HG03045 (cell line): Measurements from ENCODE around the gene UTP11.

Experiments used
- ATAC-seq: cut with Tn5 transposase; IDR thresholded peaks from one replicate; pipeline ENCODE4 v1.9.1; 2021; ENCODE audit warnings: mild to moderate bottlenecking, moderate library complexity; ENCODE audit not compliant: unreplicated experiment

UTP11 gene

DNA sequence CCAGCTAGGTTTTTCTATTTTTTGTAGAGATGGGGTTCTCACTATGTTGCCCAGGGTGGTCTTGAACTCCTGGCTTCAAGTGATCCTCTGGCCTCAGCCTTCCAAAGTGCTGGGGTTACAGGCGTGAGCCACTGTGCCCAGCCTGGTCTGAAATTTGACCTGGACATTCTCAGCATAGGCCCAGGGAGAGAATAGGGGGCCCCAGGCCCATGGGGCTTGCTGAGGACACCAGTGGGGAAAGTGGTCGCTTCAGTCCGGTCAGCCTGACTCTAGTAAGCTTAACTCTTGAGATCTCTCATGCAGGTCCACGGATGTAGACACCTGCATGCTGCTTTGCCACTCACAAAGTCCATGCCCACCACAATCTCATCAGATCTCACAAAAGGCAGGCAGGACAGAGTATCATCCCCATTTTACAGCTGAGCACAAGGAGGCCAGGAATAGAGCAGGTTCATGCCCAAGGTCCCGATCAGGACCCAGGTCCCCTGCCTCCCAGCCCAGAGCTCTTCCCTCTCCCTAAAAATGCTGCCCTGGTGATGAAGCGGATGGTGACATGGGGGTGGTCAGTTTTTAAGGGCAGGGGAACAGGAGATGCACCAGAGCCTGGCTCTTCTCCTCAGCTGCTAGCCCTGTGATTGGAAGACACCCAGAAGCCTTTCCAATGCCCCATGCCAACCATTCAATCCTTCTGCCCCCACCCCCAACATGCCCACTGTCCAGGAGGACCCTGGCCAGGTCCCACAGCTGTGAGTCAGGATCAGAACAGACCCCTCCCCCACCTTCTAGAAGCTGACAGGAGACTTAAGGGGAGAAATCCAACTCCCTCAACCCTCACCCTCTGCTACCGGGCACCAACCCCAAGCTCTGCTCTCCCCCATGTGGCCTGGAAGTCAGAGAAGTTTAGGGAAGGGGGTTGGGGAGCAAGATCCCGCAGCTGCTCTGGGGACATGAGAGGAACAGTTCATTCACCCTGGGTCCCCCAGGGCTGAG lies 9.0 kb upstream of the UTP11 start:
- no peak for ATAC-seq

DNA sequence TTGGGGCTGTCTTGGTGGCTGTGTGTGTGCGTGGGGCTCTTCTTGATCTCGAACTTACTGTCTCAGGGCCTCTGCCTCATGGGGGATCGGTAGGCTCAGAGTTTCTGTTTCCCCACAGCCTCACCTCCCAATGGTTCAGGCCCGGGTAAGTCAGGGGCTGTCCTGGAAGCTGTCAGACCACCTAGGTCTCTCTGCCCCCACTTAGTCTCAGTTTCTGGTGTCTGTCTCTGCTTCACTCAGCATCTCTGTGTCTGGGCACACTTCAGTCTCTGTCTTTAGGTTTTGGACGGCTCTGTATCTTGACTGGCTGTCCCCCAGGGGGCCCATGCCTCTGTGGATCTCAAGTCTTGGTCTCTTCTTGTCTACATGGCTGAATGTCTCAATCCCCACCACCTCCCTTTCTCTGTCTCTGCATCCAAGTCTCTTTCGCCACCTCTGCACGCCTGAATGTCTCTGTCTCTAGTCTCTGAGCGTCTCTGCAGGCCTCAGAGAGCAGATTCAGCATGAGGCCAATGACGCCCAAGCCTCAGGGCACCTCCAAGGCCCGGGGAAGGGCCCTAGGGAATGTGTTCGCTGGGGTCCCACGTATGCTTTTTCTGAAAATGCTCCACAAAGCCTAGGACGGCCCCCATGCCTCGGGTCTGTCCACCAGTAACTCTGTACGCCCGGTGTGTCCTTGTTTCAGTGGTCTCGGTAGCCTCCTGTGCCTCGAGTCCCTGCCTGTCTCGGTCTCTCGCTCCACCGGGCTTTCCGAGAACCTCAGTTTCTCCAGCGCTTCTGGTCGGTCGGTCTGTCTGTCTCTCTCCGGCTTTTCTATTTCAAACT lies 8.0 kb upstream of the UTP11 start:
- no peak for ATAC-seq

DNA sequence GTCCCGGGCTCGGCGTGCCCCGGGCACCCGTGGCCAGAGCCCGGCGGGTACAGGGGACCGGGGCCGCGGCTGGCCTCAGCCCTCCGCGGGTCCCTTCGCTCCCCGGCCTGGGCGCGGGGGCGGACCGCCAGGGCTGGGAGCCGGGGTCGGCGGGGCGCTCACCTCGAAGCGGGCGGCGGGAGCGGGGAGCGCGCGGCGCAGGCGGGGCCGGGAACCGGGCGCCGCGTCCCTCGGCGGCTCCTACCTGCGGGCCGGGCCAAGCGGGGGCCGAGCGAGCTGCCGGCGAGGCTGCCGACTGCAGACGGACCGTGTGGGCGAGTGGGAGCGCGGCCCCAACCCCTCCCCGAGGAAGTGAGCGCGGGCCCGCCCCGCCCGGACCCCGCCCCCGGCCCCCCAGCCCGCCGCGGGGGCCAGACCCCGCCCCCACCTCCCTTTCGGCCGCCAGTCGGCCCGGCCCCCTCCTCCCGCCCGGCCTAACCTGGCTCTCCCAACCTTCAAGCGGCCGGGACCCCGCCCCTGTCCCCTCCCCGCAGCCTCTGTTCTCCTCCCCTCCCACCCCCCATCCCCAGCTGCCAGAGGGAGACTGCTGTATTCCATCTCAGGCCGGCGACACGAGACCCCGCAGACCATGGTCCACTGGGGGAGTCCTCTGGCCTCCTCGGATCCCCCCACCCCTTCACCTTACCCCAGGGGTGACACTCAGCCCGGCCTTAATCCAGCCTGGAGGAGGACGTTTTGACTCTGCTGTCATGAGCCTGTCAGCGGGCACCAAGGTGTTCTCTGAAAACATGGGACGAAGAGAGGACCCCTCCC lies 7.1 kb upstream of the UTP11 start, which contains the start of gene FHL3:
Gene FHL3, minus strand, starts transcription at position 320 of the 813 bp plus-strand sequence. CDS start 6,102 bp downstream, outside the sequence.
- peak; percentile 50 for ATAC-seq

DNA sequence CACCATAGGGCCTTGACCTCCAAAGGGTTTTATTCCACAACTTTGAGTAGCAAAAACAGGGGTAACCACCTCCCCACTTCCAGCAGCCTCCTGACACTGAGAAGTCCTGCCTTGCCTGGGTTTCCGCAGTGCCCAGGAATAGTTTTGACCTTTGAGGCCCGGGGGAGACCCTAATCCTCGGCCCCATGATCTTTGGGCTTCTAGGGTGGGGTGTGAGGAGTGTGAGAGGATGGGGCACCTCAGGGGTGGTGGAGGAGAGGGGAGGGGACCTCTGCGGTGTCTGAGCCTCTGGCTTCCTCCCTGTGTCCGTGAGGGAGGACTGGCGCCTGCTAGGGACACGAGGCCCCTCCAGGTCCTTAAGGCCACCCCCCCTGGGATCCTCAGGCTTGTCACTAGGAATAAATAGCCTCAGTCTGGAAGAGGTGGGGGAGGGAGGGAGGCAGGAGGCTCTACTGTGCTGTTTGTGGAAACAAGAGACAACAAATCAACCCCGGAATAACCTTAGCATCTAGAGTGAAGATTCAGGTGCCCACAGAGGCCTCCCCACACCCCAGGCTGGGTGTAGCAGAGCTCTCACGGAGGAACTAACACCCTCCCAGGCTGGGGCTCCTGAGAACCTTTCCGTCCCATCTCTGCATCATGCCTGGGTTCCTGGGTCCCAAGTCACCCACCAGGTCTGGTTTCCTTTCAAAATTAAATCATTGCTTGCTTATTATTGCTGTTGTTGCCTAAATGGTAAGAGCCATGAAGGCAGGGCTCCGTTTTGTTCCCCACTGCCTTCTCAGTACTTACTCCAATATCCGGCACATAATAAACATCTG lies 6.3 kb upstream of the UTP11 start:
- ATAC-seq: no peak

DNA sequence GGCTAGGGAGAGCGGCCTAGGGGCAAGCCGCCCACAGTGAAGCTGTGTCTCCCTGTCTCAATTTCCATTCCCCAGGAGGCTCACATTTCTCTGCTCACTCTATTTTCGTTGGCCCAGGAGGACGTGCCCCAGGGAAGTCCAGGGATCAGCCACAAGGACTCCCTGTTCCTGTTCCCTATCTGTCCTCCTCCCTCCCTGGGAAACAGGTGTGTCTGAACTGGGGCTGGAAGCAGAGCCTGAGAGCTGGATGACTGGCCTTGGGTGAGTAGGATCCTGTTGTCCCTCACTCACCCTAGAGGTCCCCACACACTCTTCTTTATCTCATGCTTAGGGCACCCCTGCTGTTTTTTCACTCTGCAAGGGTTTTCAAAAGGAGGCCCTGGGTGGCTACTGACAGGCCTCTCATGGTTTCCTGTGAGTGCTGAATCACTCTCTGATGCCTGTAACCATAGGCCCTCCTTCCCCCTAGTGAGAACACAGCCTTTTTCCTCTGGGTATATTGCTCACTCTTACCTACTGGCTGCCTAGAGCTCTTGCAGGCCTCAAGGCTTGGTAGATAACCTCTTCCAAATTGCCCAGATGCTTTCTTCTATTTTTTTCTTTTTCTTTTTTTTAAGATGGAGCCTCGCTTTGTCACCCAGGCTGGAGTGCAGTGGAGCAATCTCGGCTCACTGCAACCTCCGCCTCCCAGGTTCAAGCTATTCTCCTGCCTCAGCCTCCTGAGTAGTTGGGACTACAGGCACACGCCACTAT lies 3.3 kb upstream of the UTP11 start:
- no peak for ATAC-seq

DNA sequence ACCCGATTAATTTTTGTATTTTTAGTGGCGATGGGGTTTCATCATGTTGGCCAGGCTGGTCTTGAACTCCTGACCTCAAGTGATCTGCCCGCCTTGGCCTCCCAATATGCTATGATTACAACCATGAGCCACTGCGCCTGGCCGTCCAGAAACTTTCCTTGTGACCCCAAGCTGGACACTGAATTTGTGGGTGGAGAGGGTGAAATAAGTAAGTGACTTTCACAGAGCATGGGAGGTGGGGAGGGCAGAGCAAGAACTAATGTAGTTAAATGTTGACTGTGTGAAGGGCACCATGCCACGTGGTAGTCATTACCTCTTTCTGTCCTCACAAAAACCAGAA lies 2.7 kb upstream of the UTP11 start:
- ATAC-seq: no peak

DNA sequence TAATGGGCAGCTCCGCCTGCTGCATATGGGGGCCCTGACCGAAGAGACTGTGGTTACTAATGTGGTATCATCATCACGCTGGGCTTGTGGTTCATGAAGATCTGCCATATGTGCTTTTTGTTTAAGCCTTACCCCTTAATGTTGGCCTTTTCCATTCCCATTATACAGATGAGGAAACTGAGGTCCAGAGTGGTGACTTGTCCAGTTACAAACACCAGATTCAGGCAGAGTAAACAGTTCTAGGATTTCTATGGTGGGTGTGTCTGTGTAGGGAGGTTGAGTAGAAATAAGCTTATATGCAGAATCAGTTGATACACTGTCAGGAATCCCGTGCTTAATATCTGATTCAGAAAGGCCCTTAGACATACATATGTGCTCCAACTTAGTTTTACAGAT lies 691 bp downstream of the UTP11 start:
- ATAC-seq: no peak

DNA sequence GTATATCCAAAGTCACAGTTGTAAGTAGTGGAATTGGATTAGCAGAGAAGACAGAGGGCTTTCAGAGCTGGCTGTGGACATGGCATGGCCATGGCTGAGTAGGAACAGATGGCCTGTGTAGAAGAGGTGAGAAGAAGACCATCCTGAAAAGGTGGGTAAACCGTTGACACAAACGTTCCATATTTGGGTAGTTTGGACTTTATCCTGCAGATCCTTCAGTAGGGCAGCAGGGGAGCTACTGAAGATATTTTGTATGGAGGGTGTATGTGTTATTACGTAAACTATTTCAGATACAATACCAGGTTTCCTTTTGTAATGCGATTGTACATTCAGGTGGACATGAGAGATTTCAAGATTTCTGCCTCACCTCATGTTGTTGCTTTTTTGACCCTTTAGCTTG lies 1.6 kb downstream of the UTP11 start:
- ATAC-seq: no peak

DNA sequence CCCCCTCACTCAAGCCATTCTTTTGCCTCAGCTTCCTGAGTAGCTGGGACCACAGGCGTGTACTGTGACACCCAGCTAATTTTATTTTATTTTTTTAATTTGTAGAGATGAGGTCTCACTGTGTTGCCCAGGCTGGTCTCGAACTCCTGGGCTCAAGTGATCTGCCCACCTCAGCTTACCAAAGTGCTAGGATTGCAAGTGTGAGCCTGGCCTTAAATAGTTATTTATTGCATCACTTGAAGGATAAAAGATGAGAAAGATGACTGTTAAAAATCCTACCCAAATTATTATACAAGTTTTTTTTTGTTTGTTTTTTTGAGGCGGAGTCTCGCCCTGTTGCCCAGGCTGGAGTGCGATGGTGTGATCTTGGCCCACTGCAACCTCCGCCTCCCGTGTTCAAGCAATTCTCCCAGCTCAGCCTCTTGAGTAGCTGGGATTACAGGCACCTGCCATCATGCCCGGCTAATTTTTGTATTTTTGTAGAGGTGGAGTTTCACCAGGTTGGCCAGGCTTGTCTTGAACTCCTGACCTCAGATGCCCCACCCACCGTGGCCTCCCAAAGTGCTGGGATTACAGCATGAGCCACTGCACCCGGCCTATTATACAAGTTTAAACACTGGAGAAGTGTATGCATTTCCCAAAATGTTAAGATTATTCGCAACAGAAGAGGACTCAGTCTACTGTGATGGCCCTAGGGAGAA lies 2.3 kb downstream of the UTP11 start:
- no peak for ATAC-seq

DNA sequence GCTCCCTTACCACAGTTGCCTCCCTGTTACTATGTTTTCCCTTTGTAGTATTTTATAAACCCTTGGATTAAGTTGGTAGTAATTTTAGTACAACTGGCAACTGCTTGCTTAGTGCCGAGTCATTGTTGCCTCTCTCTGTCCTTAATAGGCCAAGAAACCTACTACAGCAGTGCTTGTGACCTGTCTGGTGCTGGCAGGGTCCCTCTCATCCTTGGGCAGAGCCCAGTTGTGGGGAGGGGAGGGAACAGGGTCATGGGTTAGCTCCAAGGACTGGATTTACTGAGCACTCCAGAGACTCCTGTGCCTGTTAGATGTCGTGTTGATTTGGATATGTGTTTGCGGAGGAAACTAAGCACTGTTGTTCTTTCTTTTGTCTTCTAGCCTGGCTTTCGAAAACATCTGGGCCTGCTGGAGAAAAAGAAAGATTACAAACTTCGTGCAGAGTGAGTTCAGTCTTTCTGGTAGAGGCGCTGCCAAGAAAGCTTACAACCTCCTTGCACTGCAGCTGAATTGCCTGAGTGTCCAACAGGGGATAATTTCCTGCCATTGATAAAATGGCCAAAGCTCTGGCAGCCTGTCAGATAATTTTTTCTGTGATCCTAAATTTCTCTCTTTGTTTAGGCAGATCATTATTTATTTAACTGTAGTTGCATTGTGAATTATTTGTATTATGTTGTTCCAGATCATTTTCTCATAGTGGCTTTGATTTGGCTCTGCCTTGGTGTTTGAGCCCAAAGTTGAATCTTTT lies 3.6 kb downstream of the UTP11 start:
- no peak for ATAC-seq

DNA sequence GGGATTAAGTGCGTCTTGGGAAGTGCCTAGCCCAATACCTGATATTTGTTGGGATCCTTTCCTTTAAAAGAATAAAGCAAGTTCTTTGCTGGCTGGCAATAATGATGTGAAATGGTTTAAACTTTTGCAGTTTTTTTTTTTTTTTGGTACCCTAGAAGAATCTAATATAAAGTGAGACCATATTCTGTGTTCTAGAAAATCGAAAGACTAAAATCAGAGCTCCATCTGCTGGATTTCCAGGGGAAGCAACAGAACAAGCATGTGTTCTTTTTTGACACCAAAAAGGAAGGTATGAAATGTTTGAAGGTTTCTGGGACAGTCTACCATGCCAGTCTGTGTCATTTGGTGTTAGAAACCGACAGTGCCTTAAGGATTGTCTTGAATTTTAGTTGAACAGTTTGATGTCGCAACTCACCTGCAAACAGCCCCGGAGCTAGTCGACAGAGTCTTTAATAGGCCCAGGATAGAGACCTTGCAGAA lies 6.4 kb downstream of the UTP11 start:
- ATAC-seq: no peak

DNA sequence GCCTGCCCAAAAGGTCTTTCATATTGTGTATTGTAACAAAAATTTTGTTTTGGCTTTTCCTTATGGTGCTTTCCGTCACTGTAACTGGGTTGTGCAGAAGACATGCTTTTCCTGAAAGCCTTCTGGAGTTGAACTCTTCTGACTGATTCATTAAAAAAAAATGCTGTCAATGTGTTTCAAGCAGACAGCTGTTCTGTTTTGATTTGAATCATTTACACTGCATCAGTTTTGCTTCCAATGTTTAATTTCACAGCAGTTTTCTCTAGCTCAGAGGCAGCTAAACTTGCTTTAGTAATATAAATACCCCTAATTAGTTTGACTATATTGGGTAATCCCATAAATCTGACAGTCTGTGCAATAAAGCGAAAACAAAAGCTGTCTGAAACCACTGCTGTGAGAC lies 7.9 kb downstream of the UTP11 start:
- no peak for ATAC-seq

DNA sequence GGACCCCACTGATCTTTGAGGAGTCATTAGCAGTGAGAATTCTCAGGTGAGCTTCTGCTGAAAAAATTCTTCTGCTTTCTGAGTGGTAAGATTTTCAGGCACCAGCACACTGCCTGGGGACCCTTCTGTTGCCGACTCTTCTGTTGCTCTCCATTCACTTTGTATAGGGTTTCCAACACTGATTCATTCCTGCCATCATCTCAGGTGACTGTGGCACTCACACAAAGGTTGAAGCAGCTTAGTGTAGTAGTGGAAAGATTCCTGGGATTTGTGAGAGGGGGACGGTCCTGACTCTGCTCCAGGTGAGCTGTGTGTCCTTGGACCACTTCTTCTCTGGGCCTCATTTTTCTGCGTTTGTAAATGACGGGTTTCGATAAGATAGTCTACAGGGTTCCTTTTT lies 9.4 kb downstream of the UTP11 start:
- no peak for ATAC-seq

DNA sequence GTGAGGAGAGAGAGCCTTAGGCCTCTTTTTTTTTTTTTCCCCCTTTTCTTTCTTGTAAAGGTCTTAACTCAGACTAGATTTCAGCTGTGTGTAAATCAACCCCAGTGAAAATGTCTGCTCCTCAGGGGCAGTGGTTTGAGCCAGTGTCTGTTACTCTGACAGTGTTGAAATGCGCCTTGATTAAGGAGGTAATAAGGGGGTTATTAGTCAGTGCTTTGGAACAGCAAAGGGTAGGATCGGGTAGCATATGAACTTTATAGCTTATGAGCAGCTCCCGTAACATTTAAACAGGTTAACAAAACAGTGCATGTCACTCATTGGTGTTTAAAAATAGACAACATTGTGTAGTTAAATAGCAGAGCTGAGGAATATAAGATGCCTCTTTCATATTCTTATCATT lies 10.3 kb downstream of the UTP11 start:
- ATAC-seq: no peak

DNA sequence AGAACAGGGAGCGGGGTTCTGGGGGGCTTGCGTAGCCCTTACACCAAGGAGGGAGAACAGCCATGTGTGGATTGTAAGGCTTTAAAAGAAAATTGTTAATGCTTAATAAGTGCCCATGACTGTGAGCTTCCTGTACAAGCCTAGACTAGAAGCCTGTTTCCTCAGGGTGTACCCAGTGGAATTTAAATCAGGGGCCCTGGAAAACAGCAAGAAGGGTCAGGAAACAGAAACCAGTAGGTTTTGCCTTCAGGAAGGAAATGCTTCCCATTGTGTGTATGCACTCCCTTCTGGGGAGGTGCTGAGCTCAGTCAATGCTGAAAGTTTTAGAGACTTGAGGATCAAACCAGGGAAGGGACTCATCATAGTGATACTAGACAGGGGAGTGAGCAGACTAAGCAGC lies 12.7 kb downstream of the UTP11 start:
- ATAC-seq: no peak

DNA sequence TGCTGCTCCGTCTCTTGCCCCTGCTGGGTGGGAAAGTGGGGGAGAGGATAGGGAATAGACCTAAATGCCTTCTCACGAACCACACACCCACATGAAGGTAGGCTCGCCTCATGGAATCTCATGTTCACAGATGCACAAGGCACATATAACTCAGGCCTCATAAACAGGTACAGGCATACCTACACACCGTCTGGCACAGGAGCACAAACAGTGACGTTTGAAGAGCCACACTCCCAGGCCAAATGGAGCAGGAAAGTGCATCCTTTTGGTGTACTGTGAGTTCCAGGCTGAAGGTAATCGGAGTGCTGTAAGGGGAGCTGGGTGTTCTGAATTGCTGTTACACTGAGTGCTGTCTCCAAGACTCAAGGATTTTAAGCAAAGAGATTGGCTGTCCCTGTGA lies 13.1 kb downstream of the UTP11 start:
- ATAC-seq: no peak

DNA sequence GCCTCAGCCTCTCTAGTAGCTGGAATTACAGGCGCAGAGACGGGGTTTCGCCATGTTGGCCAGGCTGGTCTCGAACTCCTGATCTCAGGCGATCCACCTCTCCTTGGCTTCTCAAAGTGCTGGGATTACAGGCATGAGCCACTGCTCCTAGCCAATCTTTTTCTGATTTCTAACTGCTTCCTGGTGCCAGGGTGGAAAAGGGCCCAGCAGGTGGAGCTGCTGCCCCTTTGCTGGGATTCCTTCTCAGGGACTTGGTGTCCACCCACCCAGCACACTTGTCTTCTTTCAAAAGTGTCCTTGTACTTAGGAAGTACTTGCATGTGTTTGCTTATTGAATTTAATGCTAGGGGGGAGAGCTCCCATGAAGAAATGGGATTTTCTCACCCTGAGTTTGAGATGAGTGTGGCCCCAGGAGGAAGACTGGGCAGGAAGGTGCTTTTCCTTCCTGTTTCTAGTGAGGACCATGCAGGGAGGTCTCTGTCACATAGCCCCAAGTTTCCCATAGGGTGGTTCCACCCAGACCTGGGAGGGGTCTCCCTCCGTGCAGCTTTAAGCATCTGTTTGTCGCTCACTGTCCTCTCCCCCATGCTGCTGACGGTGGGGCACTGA lies 14.2 kb downstream of the UTP11 start:
- no peak for ATAC-seq
